ENCODE measurements around the gene FGD6.
"Not testable (repeated sequence)": the region's sequence is repeated elsewhere in the genome, so short reads cannot be mapped to it uniquely, and the experiment has no call there.

Gene FGD6

DNA sequence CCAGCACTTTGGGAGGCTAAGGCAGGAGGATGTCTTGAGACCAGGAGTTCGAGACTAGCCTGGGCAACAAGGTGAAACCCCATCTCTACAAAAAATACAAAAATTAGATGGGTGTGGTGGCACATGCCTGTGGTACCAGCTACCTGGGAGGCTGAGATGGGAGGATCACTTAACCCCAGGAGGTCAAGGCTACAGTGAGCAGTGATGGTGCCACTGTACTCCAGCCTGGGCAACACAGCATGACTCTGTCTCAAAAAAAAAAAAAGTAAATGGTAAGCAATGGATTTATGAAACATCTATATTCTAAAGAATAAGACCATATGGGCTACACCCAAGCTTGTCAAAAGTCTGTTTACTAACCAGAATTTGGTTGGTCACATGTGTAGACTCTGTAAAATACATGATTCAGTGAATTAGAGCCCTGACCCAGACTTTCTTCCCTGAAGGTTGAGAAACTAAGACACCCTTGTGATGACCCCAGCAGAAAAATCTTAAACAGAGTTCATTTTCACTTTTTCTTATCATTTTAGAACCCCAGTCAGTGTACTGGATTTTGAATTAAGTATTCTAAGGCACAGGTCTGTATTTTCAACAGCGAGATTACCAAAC lies 12.1 kb downstream of the FGD6 start:
- Mint-ChIP-seq H3K9me3 (ENCODE audit: low read depth) (no peaks in the 10 kb centered on the region), H3K27ac (no peak overlapping the region), H3K4me3 (no peak overlapping the region), H3K36me3 (peaks cover 2% of the 10 kb centered on the region), H3K27me3 (no peaks in the 10 kb centered on the region), H3K4me1 (ENCODE audit: low read depth) (peaks cover 8% of the 10 kb centered on the region)

DNA sequence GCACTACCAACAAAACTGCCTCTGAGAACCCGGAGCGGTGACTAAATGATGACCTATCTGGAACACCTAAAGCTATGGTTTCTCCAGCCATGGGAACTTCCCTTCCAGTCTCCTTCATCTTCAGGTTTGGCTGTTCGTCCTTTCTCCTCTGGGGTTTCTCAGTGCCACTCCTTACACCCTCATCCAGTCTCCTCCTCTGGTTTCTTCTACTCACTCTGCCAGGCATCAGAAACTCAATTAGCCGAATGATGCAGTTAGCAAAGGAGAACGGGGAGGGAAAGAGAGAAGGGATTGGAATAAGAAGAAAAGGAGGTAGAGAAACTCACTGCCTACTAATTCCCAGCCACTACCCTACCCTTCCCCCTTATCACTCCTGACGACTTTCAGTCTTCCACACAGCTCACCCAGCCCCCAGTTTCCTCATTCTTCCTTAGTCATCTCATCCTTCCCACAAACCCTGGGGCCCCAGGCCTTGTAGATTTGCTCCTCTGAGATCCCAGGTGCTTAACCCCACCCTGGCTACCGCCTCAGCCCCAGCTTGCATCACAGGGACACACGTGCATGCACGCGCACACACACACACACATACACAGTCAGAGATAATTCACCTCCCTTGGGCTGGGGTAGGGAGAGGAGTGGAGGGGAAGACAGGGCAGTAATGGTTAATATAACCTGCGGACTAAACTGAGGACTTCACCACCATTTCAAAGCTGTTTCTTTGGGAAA lies 13.0 kb downstream of the FGD6 start:
- Mint-ChIP-seq H3K9me3 (ENCODE audit: low read depth) (no peaks in the 10 kb centered on the region), H3K27me3 (no peaks in the 10 kb centered on the region), H3K27ac (no peak overlapping the region), H3K4me3 (no peak overlapping the region), H3K4me1 (ENCODE audit: low read depth) (peaks cover 8% of the 10 kb centered on the region), H3K36me3 (peaks cover 2% of the 10 kb centered on the region)

DNA sequence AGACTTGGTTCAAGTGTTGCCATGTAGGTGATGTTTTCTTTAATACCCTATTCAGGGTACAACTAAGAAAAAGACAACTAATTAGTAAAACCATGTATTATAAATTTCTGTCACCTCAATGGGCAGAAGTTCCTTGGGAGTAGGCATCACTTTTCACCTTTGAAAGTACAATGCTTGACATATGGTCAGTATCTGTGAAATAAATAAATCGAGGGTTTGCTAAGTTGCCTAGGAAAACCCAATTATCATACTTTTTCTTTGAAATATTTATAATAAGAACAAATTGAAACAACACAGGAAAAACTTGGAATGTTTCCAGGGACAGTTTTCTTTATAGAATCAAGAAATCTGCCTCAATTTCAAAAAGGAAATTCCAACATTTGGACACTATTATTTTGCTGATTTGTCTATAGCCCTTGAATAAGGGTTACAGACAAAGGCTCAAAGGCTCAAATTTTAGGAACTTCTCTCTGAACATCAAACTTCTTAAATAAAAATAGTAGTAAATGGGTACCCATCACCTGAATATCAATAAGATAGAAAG lies 13.7 kb downstream of the FGD6 start:
- H3K27ac Mint-ChIP-seq = no peak overlapping the region
- H3K9me3 Mint-ChIP-seq (ENCODE audit: low read depth) = no peaks in the 10 kb centered on the region
- H3K36me3 Mint-ChIP-seq = peaks cover 2% of the 10 kb centered on the region
- H3K4me1 Mint-ChIP-seq (ENCODE audit: low read depth) = peaks cover 8% of the 10 kb centered on the region
- H3K27me3 Mint-ChIP-seq = peaks cover 3% of the 10 kb centered on the region
- no peak overlapping the region for H3K4me3 Mint-ChIP-seq

DNA sequence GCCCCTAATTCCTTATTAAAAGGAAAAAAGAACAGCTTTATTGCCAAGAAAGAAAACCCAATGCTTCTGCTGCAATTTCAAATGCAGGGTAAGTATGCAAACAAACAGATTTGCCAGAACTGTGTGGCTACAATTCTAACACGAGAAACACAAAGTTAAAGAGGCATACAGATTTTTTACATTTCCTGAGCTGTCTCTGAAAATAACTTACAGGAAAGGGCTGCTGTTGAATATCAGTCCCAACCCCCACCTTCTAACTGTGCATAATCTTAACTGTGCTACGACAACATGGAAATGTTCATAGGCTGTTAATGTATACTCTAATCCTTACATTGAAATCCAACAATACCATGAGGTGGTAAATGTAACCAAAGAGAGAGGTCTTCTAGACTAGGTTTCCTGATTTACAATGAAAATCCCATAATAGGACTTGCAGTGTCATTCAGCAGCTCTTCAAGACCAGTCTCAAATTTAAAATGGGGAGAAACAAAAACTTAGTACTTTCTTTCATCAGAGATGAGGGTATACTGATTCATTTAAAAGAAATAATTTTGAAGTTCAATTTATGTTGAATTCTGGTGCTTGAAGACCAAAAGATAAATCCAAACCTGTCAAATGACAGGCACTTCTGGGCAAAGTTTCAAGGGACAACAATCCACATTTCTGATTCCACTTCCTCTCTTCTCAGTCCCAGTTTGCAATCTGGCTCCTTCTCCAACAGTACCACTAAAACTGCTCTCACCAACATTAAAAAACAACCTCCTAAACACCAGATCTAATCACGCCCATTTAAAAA lies 14.4 kb downstream of the FGD6 start:
- peaks cover 2% of the 10 kb centered on the region for H3K36me3 Mint-ChIP-seq
- H3K27ac Mint-ChIP-seq = no peak overlapping the region
- H3K4me1 Mint-ChIP-seq (ENCODE audit: low read depth) = peaks cover 8% of the 10 kb centered on the region
- H3K4me3 Mint-ChIP-seq = no peak overlapping the region
- peaks cover 3% of the 10 kb centered on the region for H3K27me3 Mint-ChIP-seq
- H3K9me3 Mint-ChIP-seq (ENCODE audit: low read depth) = no peaks in the 10 kb centered on the region

DNA sequence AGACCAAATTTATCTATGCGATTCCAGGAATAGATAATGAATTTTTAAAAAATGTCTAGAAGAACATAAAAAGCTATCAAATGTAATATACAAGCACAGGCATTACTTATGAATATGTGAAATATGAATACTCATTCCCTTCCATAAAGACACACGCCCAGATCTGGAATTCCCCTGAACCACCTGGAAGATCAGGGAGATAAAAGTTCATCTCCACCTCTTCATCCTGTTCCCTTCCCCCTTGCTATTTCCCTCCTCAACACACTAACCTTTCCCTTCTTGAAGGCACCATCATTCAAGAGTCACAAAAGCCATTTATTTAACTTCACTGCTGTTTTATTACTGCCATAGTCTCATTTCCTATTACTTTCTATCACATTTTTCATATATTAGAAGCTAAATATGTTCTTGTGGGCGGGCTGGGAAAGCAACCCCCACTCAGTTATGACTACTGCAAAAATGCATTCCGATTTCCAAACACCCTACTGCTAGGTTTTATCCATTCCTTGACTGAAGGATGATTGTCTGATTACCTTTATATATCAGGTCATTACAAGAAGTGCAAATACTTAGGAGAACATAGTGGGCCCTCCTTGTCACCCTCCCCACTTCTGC lies 16.1 kb downstream of the FGD6 start:
- Mint-ChIP-seq H3K4me1 (ENCODE audit: low read depth) (peaks cover 8% of the 10 kb centered on the region), H3K27ac (no peak overlapping the region), H3K36me3 (peaks cover 2% of the 10 kb centered on the region), H3K27me3 (peaks cover 3% of the 10 kb centered on the region), H3K9me3 (ENCODE audit: low read depth) (no peaks in the 10 kb centered on the region), H3K4me3 (no peak overlapping the region)

DNA sequence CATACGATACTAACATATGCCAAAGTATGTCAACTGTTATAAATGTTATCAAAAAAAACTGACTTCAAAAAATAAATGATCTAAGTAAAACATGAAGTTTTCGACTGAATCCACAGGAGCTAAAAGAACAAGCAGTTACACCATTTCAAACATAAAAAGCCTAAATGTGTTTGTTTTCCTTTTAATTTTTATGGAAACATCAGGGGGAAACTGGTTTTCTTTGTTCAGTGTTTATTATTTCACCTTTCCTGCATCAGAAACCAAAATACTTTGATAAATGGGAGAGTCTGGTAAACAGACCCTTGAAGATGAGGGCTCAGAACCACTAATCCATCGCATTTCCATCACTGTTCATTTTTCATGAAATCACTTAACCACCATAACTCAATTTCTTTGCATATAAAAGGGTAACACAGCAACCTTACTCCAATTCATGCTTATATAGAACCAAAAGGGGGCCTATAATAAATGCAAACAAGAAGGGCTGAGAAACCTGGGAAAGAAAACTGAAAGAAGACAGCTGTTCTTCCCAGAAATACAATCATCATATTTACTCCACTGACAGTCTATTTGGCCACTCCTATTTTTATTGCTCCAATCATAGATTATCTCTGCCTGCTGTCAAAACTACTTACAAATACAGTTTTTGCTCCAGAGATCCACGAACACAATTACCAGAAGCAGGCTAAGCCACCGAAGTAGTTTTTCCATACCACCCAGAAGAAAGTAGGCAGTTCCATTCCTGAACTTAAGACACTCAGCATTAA lies 17.0 kb downstream of the FGD6 start:
- H3K4me1 Mint-ChIP-seq (ENCODE audit: low read depth) = peaks cover 8% of the 10 kb centered on the region
- H3K27ac Mint-ChIP-seq = no peak overlapping the region
- H3K9me3 Mint-ChIP-seq (ENCODE audit: low read depth) = no peaks in the 10 kb centered on the region
- H3K36me3 Mint-ChIP-seq = peaks cover 2% of the 10 kb centered on the region
- no peak overlapping the region for H3K4me3 Mint-ChIP-seq
- H3K27me3 Mint-ChIP-seq = peaks cover 3% of the 10 kb centered on the region

DNA sequence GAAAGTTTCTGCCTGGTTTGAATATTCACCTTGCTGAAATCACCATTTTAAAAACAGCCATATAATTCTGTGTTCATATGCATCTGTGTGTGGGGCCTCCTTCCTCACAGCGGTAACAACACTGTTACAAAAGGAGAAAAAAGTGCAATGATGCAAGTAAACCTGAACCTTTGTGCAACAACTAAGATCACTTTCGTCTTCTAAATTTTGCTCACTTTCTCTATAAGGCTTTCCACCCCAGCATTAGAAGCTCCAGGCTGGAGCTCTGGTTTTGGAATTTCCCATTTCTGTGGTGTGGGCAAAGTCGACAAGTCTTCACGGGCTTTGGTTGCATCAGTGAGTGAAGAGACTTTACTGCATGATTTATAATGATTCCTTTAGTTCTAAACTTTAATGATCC lies 18.4 kb downstream of the FGD6 start:
- peaks cover 2% of the 10 kb centered on the region for H3K36me3 Mint-ChIP-seq
- no peak overlapping the region for H3K4me3 Mint-ChIP-seq
- peaks cover 3% of the 10 kb centered on the region for H3K27me3 Mint-ChIP-seq

DNA sequence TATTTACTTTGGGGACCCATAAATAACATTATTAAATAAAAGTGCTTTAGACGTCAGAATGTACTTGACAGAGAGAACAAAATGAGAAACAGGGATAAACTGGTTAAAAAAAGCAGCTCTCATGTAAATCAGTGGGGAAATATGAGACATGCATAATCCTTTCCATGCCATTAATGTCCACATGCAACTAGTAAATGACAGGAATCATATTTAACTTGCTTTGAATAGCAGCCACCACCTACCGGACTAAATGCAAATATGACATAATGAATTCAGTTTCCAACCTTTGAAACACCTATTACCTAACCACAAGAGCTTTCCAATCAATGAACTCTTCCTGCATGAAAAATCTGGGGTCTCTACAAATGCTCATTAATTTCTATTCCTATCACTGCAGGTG lies 19.6 kb downstream of the FGD6 start:
- peaks cover 3% of the 10 kb centered on the region for H3K4me1 Mint-ChIP-seq (ENCODE audit: low read depth)
- no peak overlapping the region for H3K4me3 Mint-ChIP-seq
- H3K9me3 Mint-ChIP-seq (ENCODE audit: low read depth) = no peaks in the 10 kb centered on the region
- no peaks in the 10 kb centered on the region for H3K36me3 Mint-ChIP-seq
- no peak overlapping the region for H3K27ac Mint-ChIP-seq
- H3K27me3 Mint-ChIP-seq = peaks cover 3% of the 10 kb centered on the region

More for the DNA sequence above, 18.4 kb downstream of the FGD6 start:
- peaks cover 8% of the 10 kb centered on the region for H3K4me1 Mint-ChIP-seq (ENCODE audit: low read depth)
- no peaks in the 10 kb centered on the region for H3K9me3 Mint-ChIP-seq (ENCODE audit: low read depth)
- no peak overlapping the region for H3K27ac Mint-ChIP-seq

DNA sequence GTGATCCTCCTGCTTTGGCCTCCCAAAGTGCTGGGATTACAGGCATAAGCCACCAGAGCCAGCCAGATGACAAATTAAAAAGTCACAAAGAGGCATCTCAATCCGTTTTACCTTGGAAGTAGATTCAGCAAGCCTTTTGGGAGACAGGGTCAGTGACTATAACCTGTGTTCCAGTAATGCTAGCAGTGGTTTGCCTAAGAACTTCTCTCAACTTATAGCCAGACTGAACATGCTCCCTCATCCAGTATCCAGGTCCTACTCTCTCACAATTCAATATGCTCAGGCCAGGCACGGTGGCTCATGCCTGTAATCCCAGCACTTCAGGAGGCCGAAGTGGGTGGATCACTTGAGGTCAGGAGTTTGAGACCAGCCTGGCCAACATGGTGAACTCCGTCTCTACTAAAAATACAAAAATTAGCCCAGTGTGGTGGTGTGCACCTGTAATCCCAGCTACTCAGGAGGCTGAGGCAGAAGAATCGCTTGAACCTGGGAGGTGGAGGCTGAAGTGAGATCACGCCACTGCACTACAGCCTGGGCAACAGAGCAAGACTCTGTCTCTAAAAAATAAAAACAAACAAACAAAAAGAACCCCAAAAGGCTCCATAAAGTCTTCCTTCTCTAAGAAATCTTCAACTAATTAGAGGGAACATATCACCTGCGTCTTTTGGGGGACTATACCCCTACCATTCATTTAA lies 20.2 kb downstream of the FGD6 start:
- H3K4me3 Mint-ChIP-seq = not testable (repeated sequence)

DNA sequence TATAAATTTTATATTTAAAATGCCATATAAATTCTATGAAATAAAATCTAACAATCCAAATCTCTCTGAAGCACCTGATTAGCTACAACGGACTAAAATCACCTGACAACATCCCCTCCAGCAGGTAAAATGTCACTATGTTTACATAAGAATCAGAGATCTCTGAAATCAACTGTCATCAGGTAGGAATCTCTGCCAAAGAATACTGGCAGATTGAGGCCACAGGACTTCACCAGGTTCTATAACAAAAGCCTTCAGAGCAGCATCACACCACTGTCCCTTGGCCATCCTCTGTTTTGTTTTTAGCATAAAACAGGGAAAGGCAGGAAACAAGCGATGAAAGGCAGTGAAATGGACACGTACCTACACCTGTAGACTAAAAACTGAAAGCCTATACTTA lies 22.1 kb downstream of the FGD6 start:
- H3K27me3 Mint-ChIP-seq = peaks cover 3% of the 10 kb centered on the region
- H3K4me1 Mint-ChIP-seq (ENCODE audit: low read depth) = no peaks in the 10 kb centered on the region
- no peak overlapping the region for H3K27ac Mint-ChIP-seq
- no peaks in the 10 kb centered on the region for H3K36me3 Mint-ChIP-seq
- no peaks in the 10 kb centered on the region for H3K9me3 Mint-ChIP-seq (ENCODE audit: low read depth)
- H3K4me3 Mint-ChIP-seq = no peak overlapping the region

More for the DNA sequence above, 20.2 kb downstream of the FGD6 start:
- not testable (repeated sequence) for H3K27me3 Mint-ChIP-seq; H3K36me3 Mint-ChIP-seq; H3K9me3 Mint-ChIP-seq (ENCODE audit: low read depth); H3K27ac Mint-ChIP-seq; H3K4me1 Mint-ChIP-seq (ENCODE audit: low read depth)

DNA sequence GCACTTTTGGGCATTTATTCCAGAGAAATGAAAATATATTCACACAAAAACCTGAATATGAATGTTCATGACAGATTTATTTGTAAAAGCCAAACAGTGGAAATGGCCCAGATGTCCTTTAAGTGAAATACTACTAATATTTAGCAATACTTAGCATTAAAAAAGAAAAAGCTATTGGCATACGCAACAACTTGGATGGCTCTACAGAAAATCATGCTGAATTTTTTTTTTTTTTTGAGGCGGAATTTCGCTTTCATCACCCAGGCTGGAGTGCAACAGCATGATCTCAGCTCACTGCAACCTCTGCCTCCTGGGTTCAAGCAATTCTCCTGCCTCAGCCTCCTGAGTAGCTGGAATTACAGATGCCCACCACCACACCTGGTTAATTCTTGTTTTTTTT lies 24.1 kb downstream of the FGD6 start:
- H3K9me3 Mint-ChIP-seq (ENCODE audit: low read depth) = no peaks in the 10 kb centered on the region
- no peak overlapping the region for H3K4me3 Mint-ChIP-seq
- no peaks in the 10 kb centered on the region for H3K36me3 Mint-ChIP-seq
- no peaks in the 10 kb centered on the region for H3K27me3 Mint-ChIP-seq
- no peak overlapping the region for H3K27ac Mint-ChIP-seq
- H3K4me1 Mint-ChIP-seq (ENCODE audit: low read depth) = no peaks in the 10 kb centered on the region

DNA sequence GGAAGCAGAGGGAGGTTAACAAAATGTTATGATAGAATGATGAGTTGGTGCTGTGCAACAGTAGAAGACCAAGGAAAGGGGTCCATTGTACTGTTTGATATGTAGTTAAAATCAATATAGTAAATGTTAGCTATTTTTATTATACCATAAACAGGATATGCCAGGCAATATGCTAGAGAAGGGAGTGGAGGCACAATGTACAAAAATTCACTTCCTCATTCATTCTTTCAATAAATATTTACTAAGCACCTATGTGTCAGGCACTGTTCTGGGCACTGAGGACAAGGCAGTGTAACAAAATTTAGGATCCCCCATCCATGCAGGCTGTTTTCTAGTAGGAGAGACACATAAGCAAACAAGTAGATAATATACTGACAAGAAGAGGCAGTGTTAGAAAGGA lies 25.0 kb downstream of the FGD6 start:
- H3K4me1 Mint-ChIP-seq (ENCODE audit: low read depth) = no peaks in the 10 kb centered on the region
- no peak overlapping the region for H3K4me3 Mint-ChIP-seq
- no peaks in the 10 kb centered on the region for H3K36me3 Mint-ChIP-seq
- no peaks in the 10 kb centered on the region for H3K27me3 Mint-ChIP-seq
- H3K27ac Mint-ChIP-seq = no peak overlapping the region
- no peaks in the 10 kb centered on the region for H3K9me3 Mint-ChIP-seq (ENCODE audit: low read depth)

DNA sequence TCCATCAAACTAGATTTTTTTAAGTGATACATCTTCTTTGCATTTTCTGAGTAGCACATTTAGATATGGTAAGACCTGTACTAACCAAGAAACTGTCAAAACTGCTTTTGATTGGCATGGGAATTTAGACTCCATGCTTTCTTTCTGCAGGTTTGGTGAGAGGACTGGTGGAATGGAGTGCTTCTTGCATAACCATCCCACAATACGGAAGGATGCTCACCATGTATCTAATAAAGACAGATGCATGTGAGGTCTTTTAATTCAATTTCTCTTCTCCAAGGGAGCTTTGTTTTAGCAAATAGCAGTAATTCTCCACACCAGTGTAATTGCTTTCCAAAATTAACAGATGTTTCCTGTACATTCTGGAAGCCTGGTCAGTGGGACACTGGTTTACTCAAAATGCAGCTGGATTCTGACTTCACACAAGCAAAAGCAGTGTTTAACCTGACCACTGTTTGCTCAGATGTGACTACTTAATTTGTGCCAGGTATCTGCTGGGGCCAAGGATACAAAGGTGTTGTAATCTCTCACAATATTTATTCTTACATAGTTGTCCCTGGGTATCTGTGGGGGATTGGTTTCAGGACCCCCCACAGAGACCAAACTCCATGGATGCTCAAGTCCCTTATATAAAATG lies 26.1 kb downstream of the FGD6 start:
- Mint-ChIP-seq H3K9me3 (ENCODE audit: low read depth) (no peaks in the 10 kb centered on the region), H3K36me3 (no peaks in the 10 kb centered on the region), H3K4me1 (ENCODE audit: low read depth) (no peaks in the 10 kb centered on the region), H3K4me3 (no peak overlapping the region), H3K27ac (no peak overlapping the region), H3K27me3 (no peaks in the 10 kb centered on the region)

Measured in activated naive CD8-positive, alpha-beta T cell (primary cell).